IMR-90 (cell line): Measurements from ENCODE around the gene TCF7L1.

Source experiments
- POLR2A ChIP-seq: IDR thresholded peaks from 2 replicates; pipeline ENCODE4 v1.6.1; 2012; ENCODE audit warnings: mild to moderate bottlenecking, low read depth, low read length
- TF ChIP-seq, protein P1 (sequence below): fragments of 150-350 bp; IDR thresholded peaks from 2 replicates; pipeline ENCODE4 v1.6.1; 2016; ENCODE audit warnings: low read depth, mild to moderate bottlenecking, low read length, moderate library complexity, borderline replicate concordance
- TF ChIP-seq, protein P2 (sequence below): conservative IDR thresholded peaks from 2 replicates; pipeline ENCODE4 v1.5.1; 2012; ENCODE audit warnings: mild to moderate bottlenecking, low read depth, low read length, improper control_type of control experiment

DNA sequence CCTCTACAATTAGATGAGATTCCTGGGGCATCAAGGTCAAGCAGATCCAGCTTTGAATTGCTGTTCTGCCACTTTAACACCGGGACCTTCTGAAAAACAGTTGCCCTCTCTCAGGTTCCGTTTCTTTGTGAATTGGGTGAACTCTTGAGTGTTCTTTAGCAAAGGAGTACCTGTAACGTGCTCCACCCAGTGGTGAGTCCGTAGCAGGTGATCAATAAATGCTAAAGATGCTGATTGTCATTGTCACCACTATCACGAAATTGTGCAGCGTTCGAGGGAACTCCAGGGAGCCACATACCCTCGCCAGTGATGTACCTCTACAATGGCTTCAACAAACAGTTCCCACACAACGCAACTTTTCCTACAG lies 81.9 kb downstream of the TCF7L1 start:
- TF ChIP-seq, protein P1, sequence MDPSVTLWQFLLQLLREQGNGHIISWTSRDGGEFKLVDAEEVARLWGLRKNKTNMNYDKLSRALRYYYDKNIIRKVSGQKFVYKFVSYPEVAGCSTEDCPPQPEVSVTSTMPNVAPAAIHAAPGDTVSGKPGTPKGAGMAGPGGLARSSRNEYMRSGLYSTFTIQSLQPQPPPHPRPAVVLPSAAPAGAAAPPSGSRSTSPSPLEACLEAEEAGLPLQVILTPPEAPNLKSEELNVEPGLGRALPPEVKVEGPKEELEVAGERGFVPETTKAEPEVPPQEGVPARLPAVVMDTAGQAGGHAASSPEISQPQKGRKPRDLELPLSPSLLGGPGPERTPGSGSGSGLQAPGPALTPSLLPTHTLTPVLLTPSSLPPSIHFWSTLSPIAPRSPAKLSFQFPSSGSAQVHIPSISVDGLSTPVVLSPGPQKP = no peak
- TF ChIP-seq, protein P2, sequence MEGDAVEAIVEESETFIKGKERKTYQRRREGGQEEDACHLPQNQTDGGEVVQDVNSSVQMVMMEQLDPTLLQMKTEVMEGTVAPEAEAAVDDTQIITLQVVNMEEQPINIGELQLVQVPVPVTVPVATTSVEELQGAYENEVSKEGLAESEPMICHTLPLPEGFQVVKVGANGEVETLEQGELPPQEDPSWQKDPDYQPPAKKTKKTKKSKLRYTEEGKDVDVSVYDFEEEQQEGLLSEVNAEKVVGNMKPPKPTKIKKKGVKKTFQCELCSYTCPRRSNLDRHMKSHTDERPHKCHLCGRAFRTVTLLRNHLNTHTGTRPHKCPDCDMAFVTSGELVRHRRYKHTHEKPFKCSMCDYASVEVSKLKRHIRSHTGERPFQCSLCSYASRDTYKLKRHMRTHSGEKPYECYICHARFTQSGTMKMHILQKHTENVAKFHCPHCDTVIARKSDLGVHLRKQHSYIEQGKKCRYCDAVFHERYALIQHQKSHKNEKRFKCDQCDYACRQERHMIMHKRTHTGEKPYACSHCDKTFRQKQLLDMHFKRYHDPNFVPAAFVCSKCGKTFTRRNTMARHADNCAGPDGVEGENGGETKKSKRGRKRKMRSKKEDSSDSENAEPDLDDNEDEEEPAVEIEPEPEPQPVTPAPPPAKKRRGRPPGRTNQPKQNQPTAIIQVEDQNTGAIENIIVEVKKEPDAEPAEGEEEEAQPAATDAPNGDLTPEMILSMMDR = no peak
- no peak for TF ChIP-seq POLR2A
